WTC11 (cell line): ENCODE results near the gene SNCAIP. TPM values are rescaled to one million over a fixed set of nuclear protein-coding genes. Genes with fewer than 3 reads are reported as not detected.

Experiments used
- ATAC-seq: fragments of 200-7000 bp; cut with Tn5 transposase; 2 replicates; pipeline ENCODE4 v1.10.0; 2021; ENCODE audit warnings: mild to moderate bottlenecking, moderate library complexity
- CTCF ChIA-PET: fragments of 300-600 bp; sonication (Branson Sonifier 250); formaldehyde crosslinking; loops from one replicate; lab custom pipeline; 2021; ENCODE audit warnings: antibody characterized with exemption; lab: Charles Lee
- POLR2A ChIA-PET: fragments of 350-600 bp; sonication (Branson Sonifier 250); formaldehyde crosslinking; loops from one replicate; lab custom pipeline; 2021; ENCODE audit warnings: antibody characterized with exemption; lab: Charles Lee
- DNase-seq: peaks from one replicate; pipeline ENCODE4 v3.0.0; 2021; ENCODE audit warnings: low spot score
- H3K27ac Mint-ChIP-seq: 2 replicates; pipeline ENCODE4 v1.8.0; 2021; ENCODE audit warnings: mixed read lengths
- H3K27me3 Mint-ChIP-seq: 2 replicates; pipeline ENCODE4 v1.8.0; 2021; ENCODE audit warnings: low read depth, mild to moderate bottlenecking, moderate library complexity, mixed read lengths
- H3K36me3 Mint-ChIP-seq: 2 replicates; pipeline ENCODE4 v1.8.0; 2021; ENCODE audit warnings: mixed read lengths
- H3K4me1 Mint-ChIP-seq: 2 replicates; pipeline ENCODE4 v1.8.0; 2022; ENCODE audit warnings: mixed read lengths
- H3K4me3 Mint-ChIP-seq: 2 replicates; pipeline ENCODE4 v1.8.0; 2021; ENCODE audit warnings: mild to moderate bottlenecking, moderate library complexity, mixed read lengths
- H3K9me3 Mint-ChIP-seq: 2 replicates; pipeline ENCODE4 v1.8.0; 2021; ENCODE audit warnings: mixed read lengths
- CBFB ChIP-seq: sonication (generic); formaldehyde crosslinking; IDR thresholded peaks from 2 replicates; pipeline ENCODE4 v1.8.1; 2022; ENCODE audit warnings: mild to moderate bottlenecking, low read depth, missing genetic modification reagents
- CREM ChIP-seq: sonication (generic); formaldehyde crosslinking; IDR thresholded peaks from 2 replicates; pipeline ENCODE4 v1.8.1; 2022; ENCODE audit warnings: mild to moderate bottlenecking, missing genetic modification reagents, moderate library complexity
- ESRRA ChIP-seq: sonication (generic); formaldehyde crosslinking; IDR thresholded peaks from 2 replicates; pipeline ENCODE4 v1.8.1; 2022; ENCODE audit warnings: mild to moderate bottlenecking, missing genetic modification reagents, borderline replicate concordance
- FOXJ3 ChIP-seq: sonication (generic); formaldehyde crosslinking; IDR thresholded peaks from 2 replicates; pipeline ENCODE4 v1.9.0; 2021; ENCODE audit warnings: missing genetic modification reagents, mild to moderate bottlenecking, borderline replicate concordance
- GRHL2 ChIP-seq: fragments of 250-450 bp; sonication (Bioruptor Pico); IDR thresholded peaks from 2 replicates; pipeline ENCODE4 v1.8.0; 2022; ENCODE audit warnings: mild to moderate bottlenecking, moderate library complexity; ENCODE audit not compliant: insufficient replicate concordance, severe bottlenecking
- KAT7 ChIP-seq: sonication (generic); formaldehyde crosslinking; IDR thresholded peaks from 2 replicates; pipeline ENCODE4 v1.8.1; 2023; ENCODE audit warnings: missing genetic modification reagents, mild to moderate bottlenecking, borderline replicate concordance
- MYBL2 ChIP-seq: sonication (generic); formaldehyde crosslinking; IDR thresholded peaks from 2 replicates; pipeline ENCODE4 v1.8.1; 2023; ENCODE audit warnings: mild to moderate bottlenecking, moderate library complexity, missing genetic modification reagents
- NFE2L1 ChIP-seq: sonication (generic); formaldehyde crosslinking; IDR thresholded peaks from 2 replicates; pipeline ENCODE4 v1.8.1; 2023; ENCODE audit warnings: missing genetic modification reagents
- OVOL2 ChIP-seq: fragments of 250-450 bp; sonication (Bioruptor Pico); IDR thresholded peaks from 2 replicates; pipeline ENCODE4 v1.9.0; 2021; ENCODE audit warnings: mild to moderate bottlenecking, borderline replicate concordance
- RELA ChIP-seq: sonication (generic); formaldehyde crosslinking; IDR thresholded peaks from 2 replicates; pipeline ENCODE4 v1.8.1; 2022; ENCODE audit warnings: missing genetic modification reagents, mild to moderate bottlenecking, borderline replicate concordance
- RORB ChIP-seq: fragments of 250-450 bp; sonication (Bioruptor Pico); IDR thresholded peaks from 2 replicates; pipeline ENCODE4 v1.9.0; 2021; ENCODE audit warnings: mild to moderate bottlenecking
- SMAD3 ChIP-seq: sonication (generic); formaldehyde crosslinking; IDR thresholded peaks from 2 replicates; pipeline ENCODE4 v1.8.0; 2022; ENCODE audit warnings: missing genetic modification reagents, mild to moderate bottlenecking, borderline replicate concordance
- ZBTB21 ChIP-seq: sonication (generic); formaldehyde crosslinking; IDR thresholded peaks from 2 replicates; pipeline ENCODE4 v1.8.1; 2023; ENCODE audit warnings: mild to moderate bottlenecking, missing genetic modification reagents, borderline replicate concordance
- ZNF532 ChIP-seq: fragments of 250-450 bp; sonication (Bioruptor Pico); IDR thresholded peaks from 2 replicates; pipeline ENCODE4 v1.9.0; 2021; ENCODE audit warnings: mild to moderate bottlenecking, borderline replicate concordance
- total RNA-seq: library from RNA; stranded (reverse); gene quantifications from 3 replicates; pipeline ENCODE4 v1.2.3, GENCODE V29; 2021
- TF ChIP-seq, protein P1 (sequence below): sonication (generic); formaldehyde crosslinking; IDR thresholded peaks from 2 replicates; pipeline ENCODE4 v1.8.1; 2023; ENCODE audit warnings: mild to moderate bottlenecking, missing genetic modification reagents
- TF ChIP-seq, protein P2 (sequence below): sonication (generic); formaldehyde crosslinking; IDR thresholded peaks from 2 replicates; pipeline ENCODE4 v1.8.1; 2023; ENCODE audit warnings: mild to moderate bottlenecking, missing genetic modification reagents
- TF ChIP-seq, protein P3 (sequence below): sonication (generic); formaldehyde crosslinking; IDR thresholded peaks from 2 replicates; pipeline ENCODE4 v1.8.1; 2023; ENCODE audit warnings: mild to moderate bottlenecking, missing genetic modification reagents, moderate library complexity
- TF ChIP-seq, protein P4 (sequence below): fragments of 250-450 bp; sonication (Bioruptor Pico); IDR thresholded peaks from 2 replicates; pipeline ENCODE4 v1.9.0; 2021; ENCODE audit warnings: moderate library complexity, mild to moderate bottlenecking, inconsistent platforms, borderline replicate concordance

Gene SNCAIP
- total RNA-seq, 1 experiment from 2014 or later = 10.0 TPM

- Mint-ChIP-seq H3K4me3 (no peak overlapping the region), H3K4me1 (peaks cover 15% of the 10 kb centered on the region), H3K36me3 (peaks cover 9% of the 10 kb centered on the region), H3K27ac (no peak overlapping the region), H3K9me3 (peaks cover 10% of the 10 kb centered on the region; the same call in 1 of the 2 replicates), H3K27me3 (no peaks in the 10 kb centered on the region)
- ChIA-PET POLR2A (no interaction called here), CTCF (no interaction called here)
- no peak for DNase-seq
- no peak for ATAC-seq
- TF ChIP-seq CBFB (CRISPR knock-in tag) (no peak), RORB (CRISPR knock-in tag) (no peak), NFE2L1 (CRISPR knock-in tag) (no peak), ZNF532 (CRISPR knock-in tag) (no peak), FOXJ3 (CRISPR knock-in tag) (no peak), OVOL2 (no peak), KAT7 (CRISPR knock-in tag) (no peak), CREM (CRISPR knock-in tag) (no peak), ESRRA (CRISPR knock-in tag) (no peak), SMAD3 (CRISPR knock-in tag) (no peak), GRHL2 (CRISPR knock-in tag) (no peak), MYBL2 (CRISPR knock-in tag) (no peak), RELA (no peak), ZBTB21 (CRISPR knock-in tag) (no peak)
- TF ChIP-seq, protein P1, sequence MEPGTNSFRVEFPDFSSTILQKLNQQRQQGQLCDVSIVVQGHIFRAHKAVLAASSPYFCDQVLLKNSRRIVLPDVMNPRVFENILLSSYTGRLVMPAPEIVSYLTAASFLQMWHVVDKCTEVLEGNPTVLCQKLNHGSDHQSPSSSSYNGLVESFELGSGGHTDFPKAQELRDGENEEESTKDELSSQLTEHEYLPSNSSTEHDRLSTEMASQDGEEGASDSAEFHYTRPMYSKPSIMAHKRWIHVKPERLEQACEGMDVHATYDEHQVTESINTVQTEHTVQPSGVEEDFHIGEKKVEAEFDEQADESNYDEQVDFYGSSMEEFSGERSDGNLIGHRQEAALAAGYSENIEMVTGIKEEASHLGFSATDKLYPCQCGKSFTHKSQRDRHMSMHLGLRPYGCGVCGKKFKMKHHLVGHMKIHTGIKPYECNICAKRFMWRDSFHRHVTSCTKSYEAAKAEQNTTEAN (CRISPR knock-in tag) = no peak
- TF ChIP-seq, protein P2, sequence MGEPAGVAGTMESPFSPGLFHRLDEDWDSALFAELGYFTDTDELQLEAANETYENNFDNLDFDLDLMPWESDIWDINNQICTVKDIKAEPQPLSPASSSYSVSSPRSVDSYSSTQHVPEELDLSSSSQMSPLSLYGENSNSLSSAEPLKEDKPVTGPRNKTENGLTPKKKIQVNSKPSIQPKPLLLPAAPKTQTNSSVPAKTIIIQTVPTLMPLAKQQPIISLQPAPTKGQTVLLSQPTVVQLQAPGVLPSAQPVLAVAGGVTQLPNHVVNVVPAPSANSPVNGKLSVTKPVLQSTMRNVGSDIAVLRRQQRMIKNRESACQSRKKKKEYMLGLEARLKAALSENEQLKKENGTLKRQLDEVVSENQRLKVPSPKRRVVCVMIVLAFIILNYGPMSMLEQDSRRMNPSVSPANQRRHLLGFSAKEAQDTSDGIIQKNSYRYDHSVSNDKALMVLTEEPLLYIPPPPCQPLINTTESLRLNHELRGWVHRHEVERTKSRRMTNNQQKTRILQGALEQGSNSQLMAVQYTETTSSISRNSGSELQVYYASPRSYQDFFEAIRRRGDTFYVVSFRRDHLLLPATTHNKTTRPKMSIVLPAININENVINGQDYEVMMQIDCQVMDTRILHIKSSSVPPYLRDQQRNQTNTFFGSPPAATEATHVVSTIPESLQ (CRISPR knock-in tag) = no peak
- TF ChIP-seq, protein P3, sequence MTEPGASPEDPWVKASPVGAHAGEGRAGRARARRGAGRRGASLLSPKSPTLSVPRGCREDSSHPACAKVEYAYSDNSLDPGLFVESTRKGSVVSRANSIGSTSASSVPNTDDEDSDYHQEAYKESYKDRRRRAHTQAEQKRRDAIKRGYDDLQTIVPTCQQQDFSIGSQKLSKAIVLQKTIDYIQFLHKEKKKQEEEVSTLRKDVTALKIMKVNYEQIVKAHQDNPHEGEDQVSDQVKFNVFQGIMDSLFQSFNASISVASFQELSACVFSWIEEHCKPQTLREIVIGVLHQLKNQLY (CRISPR knock-in tag) = no peak
- TF ChIP-seq, protein P4, sequence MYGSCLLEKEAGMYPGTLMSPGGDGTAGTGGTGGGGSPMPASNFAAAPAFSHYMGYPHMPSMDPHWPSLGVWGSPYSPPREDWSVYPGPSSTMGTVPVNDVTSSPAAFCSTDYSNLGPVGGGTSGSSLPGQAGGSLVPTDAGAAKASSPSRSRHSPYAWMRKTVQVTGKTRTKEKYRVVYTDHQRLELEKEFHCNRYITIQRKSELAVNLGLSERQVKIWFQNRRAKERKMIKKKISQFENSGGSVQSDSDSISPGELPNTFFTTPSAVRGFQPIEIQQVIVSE (CRISPR knock-in tag) = no peak
These were observed 130.9 kb downstream of the SNCAIP start for GRCh38 chr5:122442938-122443337.
